Suprapubic skin (tissue), 4 donors: ENCODE measurements around the gene RBM47. TPM values are rescaled to one million over a fixed set of nuclear protein-coding genes. Genes with fewer than 3 reads are reported as not detected.

Experiments used
- DNase-seq, 2 donors: peaks; one replicate each; pipeline ENCODE4 v3.0.0-alpha.2; 2019; ENCODE audit warnings: low spot score in 2 of 2
- H3K27ac ChIP-seq: fragments of 200-600 bp; sonication (generic); one replicate; pipeline ENCODE4 v1.5.1; 2019
- H3K27me3 ChIP-seq: fragments of 200-600 bp; sonication (generic); one replicate; pipeline ENCODE4 v1.5.1; 2019
- H3K36me3 ChIP-seq: fragments of 200-600 bp; sonication (generic); one replicate; pipeline ENCODE4 v1.5.1; 2019
- H3K4me1 ChIP-seq: fragments of 200-600 bp; sonication (generic); one replicate; pipeline ENCODE4 v1.5.1; 2019
- H3K4me3 ChIP-seq: fragments of 200-600 bp; sonication (generic); one replicate; pipeline ENCODE4 v1.5.1; 2019; ENCODE audit warnings: mild to moderate bottlenecking
- H3K9me3 ChIP-seq: fragments of 200-600 bp; sonication (generic); one replicate; pipeline ENCODE4 v1.5.1; 2019
- CTCF ChIP-seq, 2 donors: fragments of 200-600 bp in 1 of 2; fragments of 450-650 bp in 1 of 2; sonication (generic) in 1 of 2; IDR thresholded peaks; one replicate each; pipeline ENCODE4 v1.5.1; 2016 to 2019; ENCODE audit warnings: antibody characterized with exemption in 2 of 2, mild to moderate bottlenecking in 1 of 2, moderate library complexity in 1 of 2
- EP300 ChIP-seq: sonication (generic); formaldehyde crosslinking; IDR thresholded peaks from one replicate; pipeline ENCODE4 v1.6.1; 2017; ENCODE audit warnings: antibody characterized with exemption
- POLR2A ChIP-seq, 2 donors: fragments of 450-650 bp; IDR thresholded peaks; one replicate each; pipeline ENCODE4 v1.6.1; 2017; ENCODE audit warnings: antibody characterized with exemption in 2 of 2, mild to moderate bottlenecking in 2 of 2, moderate library complexity in 2 of 2
- POLR2AphosphoS5 ChIP-seq, 3 donors: sonication (generic); formaldehyde crosslinking; IDR thresholded peaks; one replicate each; pipeline ENCODE4 v1.6.1; 2017; ENCODE audit warnings: antibody characterized with exemption in 3 of 3
- WGBS: methylation state at CpG from one replicate; pipeline ENCODE4 v1.1.5; 2018; 5-methylcytosine and 5-hydroxymethylcytosine counted together
- total RNA-seq, 4 donors: library from RNA; depleted of rRNA; stranded (reverse); fragments of >200 nt; gene quantifications; one replicate each; pipeline ENCODE4 v1.1.0, GENCODE V29; 2016

Gene RBM47
- total RNA-seq, 4 donors from 2014 or later = 40.2 to 286 (median 47.4) TPM

DNA sequence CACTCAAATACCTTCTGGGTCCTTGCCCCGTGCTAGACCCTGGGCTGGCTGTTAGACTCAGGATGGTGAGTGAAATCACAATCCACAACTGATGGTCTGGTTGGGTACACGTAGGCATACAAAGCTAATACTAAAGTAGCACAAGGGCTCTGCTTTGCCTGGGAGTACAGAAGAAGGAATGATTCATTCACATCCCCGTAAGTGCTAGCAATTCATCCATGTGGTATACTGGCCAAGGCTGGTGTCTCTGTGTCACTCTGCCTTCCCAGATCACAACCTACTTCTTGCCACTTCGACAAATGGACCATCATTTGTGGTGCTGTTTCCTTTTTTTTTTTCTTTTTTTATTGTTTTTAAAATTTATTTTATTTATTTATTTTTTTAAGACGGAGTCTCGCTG, 19.7 kb upstream of the RBM47 start:
- H3K27me3 ChIP-seq = no peaks in the 10 kb centered on the region
- TF ChIP-seq CTCF (IDR thresholded peaks at IDR 0.05) (no peak), POLR2AphosphoS5 (IDR thresholded peaks at IDR 0.05) (no peak), EP300 (no peak), POLR2A (IDR thresholded peaks at IDR 0.05) (no peak)
- no peaks in the 10 kb centered on the region for H3K9me3 ChIP-seq
- no peak overlapping the region for H3K4me3 ChIP-seq
- no peak overlapping the region for H3K27ac ChIP-seq
- WGBS = 80% methylated on average over 6 of the region's 6 CpGs
- no peak for DNase-seq
- H3K4me1 ChIP-seq = no peaks in the 10 kb centered on the region
- H3K36me3 ChIP-seq = no peaks in the 10 kb centered on the region

DNA sequence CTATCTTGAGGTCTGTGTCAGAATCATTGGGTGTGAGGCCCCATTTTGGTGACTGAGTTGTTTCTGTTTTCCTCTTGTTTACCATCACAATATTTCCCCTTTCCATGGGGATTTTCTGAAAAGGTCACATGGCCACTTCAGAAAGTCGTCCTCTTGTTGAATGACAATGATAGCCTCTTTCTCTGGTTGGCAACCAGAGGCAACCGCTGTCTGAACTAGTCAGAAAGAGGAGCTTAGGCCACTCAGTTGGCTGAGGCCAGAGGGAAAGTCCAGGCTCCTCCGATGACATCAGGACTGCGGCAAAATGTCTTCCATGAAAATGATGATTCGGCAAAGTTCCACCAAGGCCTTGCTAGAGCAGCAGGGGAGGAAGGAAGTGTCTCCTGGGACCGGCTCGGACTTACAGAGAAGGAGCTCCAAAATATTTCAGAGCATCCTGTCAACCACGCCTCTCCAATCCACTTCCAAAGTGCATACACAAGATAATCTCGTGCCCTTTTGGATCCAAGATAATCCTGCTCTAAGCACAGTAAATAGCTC, 19.1 kb upstream of the RBM47 start:
- Histone ChIP-seq H3K4me3 (no peak overlapping the region), H3K4me1 (no peaks in the 10 kb centered on the region), H3K9me3 (no peaks in the 10 kb centered on the region), H3K36me3 (no peaks in the 10 kb centered on the region), H3K27me3 (no peaks in the 10 kb centered on the region), H3K27ac (no peak overlapping the region)
- TF ChIP-seq EP300 (no peak), POLR2A (IDR thresholded peaks at IDR 0.05) (no peak), POLR2AphosphoS5 (IDR thresholded peaks at IDR 0.05) (no peak), CTCF (IDR thresholded peaks at IDR 0.05) (no peak)
- WGBS = 77% methylated on average over 9 of the region's 9 CpGs
- DNase-seq = no peak

GRCh38 chr4:40648131-40648530, 18.5 kb upstream of the RBM47 start:
- TF ChIP-seq POLR2A (IDR thresholded peaks at IDR 0.05) (no peak), EP300 (no peak), CTCF (IDR thresholded peaks at IDR 0.05) (no peak), POLR2AphosphoS5 (IDR thresholded peaks at IDR 0.05) (no peak)
- DNase-seq = no peak
- Histone ChIP-seq H3K9me3 (no peaks in the 10 kb centered on the region), H3K4me1 (no peaks in the 10 kb centered on the region), H3K36me3 (no peaks in the 10 kb centered on the region), H3K4me3 (no peak overlapping the region), H3K27me3 (no peaks in the 10 kb centered on the region), H3K27ac (no peak overlapping the region)

DNA sequence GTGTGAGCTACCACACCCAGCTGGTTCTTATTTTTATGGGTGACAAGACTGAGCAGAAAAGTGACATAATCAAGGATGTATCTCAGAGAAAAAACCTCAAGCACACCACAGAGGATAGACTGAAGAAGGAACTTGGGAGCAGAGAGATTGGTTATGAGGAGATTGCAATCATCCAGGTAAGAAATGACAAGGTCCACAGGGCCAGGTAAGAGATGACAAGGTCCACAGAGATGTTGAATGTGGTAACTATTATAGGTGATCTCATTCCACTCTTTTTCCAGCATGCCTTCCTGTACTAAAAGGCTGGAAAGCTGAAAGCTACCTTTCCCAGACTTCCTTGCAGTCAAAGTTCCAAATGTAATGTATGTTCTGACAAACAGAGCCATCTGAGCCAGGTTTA, 15.9 kb upstream of the RBM47 start:
- Histone ChIP-seq H3K9me3 (no peaks in the 10 kb centered on the region), H3K4me1 (no peaks in the 10 kb centered on the region), H3K4me3 (no peak overlapping the region), H3K27me3 (no peaks in the 10 kb centered on the region), H3K36me3 (no peaks in the 10 kb centered on the region), H3K27ac (no peak overlapping the region)
- TF ChIP-seq POLR2A (IDR thresholded peaks at IDR 0.05) (no peak), CTCF (IDR thresholded peaks at IDR 0.05) (no peak), EP300 (no peak), POLR2AphosphoS5 (IDR thresholded peaks at IDR 0.05) (no peak)
- DNase-seq = no peak

GRCh38 chr4:40632080-40632479, 2.4 kb upstream of the RBM47 start:
- Histone ChIP-seq H3K4me1 (peaks cover 16% of the 10 kb centered on the region), H3K4me3 (no peak overlapping the region), H3K27me3 (no peaks in the 10 kb centered on the region), H3K9me3 (no peaks in the 10 kb centered on the region), H3K27ac (no peak overlapping the region), H3K36me3 (no peaks in the 10 kb centered on the region)
- WGBS = 79% methylated on average over 5 of the region's 5 CpGs
- no peak for DNase-seq
- TF ChIP-seq EP300 = no peak
- TF ChIP-seq CTCF (IDR thresholded peaks at IDR 0.05) = no peak
